Activated CD8-positive, alpha-beta memory T cell treated with anti-CD3 and anti-CD28 coated beads, Interleukin-2, amount 50 U/mL, for 4 hours (primary cell): ENCODE measurements around the gene NRDE2.

ENCODE experiments used
- DNase-seq: peaks from one replicate; pipeline ENCODE4 v3.0.0-alpha.2; 2020

NRDE2 gene

GRCh38 chr14:90331497-90332270, at the start of gene NRDE2:
Gene NRDE2, minus strand, starts transcription at chr14:90331941. Its CDS starts 37 bp downstream, at chr14:90331904.
- peak; percentile 97 for DNase-seq

- DNase-seq: no peak
Observed at GRCh38 chr14:90381011-90381786, 49.5 kb upstream of the NRDE2 start.

DNA sequence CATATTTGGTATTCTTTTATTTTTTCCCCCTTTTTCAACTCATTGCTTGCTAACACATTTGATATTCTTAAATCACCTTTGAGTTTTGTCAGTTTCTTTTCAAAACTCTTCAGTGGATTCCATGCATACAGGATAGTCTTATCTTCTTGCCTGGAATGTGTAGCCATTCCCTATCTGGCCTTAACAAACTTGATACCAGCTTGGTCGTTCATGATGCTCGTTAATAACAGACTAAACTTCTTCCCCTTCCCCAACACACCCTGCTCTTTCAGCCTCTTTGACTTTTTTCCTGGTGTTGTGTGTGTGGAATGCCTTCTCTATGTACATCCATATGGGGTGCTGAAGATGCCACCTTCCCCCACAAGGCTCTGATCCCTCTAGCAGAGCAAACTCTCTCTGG, 47.4 kb upstream of the NRDE2 start:
- no peak for DNase-seq

DNA sequence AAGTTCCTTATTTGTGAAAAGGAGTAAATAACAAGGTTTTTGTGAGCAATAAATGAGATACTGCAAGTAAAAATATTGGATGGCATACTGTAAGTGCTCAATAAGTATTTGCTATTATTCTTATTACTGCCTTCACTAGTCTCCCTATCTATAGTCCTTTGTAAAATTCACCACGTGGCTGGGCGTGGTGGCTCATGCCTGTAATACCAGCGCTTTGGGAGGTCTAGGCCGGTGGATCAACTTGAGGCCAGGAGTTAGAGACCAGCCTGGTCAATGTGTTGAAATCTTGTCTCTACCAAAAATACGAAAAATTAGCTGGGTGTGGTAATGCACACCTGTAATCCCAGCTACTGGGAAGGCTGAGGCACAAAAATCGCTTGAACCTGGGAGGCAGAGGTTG, 46.5 kb upstream of the NRDE2 start:
- DNase-seq: no peak

- no peak for DNase-seq
Observed at GRCh38 chr14:90375934-90376333, 44.2 kb upstream of the NRDE2 start.

DNA sequence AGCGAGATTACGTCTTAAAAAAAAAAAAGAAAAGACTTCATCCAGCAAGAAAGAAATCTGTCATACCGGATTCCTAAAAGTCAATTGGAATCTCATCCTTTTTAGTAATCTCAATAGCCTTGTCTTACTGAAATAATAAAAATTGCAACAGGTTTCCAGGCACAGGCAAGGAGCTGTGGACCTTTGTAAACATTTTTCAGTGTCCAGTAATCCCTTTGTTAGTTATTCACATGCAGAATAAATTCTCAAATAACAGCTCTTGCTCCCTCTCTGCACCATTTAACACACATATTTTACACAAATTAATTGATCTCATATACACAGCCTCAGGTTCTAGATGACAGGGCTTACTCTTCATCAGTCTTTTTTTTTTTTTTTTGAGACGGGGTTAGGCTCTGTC, 43.1 kb upstream of the NRDE2 start:
- DNase-seq: no peak

GRCh38 chr14:90373887-90374286, 42.1 kb upstream of the NRDE2 start:
- DNase-seq: no peak

DNA sequence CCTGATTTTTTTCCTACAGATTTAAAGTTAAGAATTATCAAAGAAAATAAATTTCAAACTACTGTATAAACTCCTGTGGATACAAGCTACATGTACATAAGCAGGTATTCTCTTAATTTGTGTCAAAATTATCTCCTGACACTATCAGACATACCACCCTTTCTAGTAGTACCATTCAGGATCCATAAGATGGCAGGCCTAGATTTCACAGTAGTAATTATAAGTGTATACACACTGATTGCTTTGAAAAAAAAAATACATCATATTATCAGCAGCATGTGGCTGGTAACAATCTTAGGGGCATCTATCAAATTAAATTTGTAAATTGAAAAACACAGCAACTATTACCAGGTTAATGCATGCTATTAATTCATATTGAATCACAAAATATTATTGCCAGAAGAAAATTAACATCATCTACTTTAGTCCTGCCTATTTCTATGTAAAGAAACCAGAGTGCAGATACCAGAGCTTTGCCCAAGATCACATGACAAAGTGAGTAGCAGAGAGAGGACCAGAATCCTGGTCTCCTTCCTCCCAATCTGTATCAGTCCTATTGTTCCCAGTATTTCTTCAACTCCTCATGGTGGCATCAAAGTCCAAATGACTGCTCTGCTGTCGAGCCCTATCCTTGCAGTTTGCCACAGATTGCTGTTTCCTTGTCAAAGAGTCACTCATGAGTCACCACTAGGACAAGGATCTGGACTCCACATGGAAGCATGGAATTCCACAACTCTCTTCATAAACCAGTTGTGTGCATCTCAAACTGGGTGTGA, 37.4 kb upstream of the NRDE2 start:
- DNase-seq: no peak

- DNase-seq: no peak
Observed at GRCh38 chr14:90362558-90362896, 30.8 kb upstream of the NRDE2 start.

DNA sequence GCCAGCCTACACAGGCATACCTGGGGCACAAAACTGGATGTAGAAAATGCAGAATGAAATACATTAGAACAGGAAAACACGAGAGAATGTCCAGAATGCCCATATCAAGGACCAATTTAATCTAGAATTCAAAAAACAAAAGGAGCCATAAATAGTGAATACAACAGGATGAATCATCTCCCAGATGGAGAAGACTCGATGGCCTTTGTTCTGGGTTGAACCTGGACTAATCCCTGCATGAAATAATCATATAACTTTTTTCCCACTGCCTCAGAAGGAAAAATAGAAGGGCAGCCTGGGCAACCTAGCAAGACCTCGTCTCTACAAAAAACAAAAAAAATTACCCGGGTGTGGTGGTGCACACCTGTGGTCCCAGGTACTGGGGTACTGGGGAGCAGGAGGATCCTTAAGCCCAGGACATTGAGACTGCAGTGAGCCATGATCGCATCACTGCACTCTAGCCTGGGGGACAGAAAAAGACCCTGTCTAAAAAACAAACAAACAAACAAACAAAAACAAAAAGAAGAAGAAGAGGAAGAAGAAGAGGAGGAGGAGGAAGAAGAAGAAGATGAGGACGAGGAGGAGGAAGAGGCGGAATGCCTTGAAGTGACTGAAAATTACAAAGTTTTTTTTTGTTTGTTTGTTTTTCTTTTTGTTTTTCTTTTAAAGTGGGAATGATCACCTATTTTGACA, 30.3 kb upstream of the NRDE2 start:
- DNase-seq: no peak

DNA sequence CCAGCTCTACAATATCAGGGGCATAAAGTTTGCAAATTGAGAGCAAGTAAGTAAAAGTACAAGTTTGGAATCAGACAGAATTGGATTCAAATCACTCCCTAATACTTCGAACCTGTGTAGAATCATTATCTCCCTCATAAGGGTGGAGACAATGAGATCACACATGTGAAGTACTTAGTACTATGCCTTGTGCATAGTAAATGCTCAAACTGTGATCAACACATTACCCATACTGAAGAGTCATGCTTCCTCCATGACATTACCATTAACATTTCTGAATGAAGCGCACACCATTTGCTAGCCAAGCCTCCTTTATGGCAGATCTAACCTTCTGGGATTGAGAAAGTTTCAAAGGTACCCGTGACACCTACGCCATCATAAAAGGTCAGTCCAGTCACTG, 26.6 kb upstream of the NRDE2 start:
- DNase-seq: no peak

DNA sequence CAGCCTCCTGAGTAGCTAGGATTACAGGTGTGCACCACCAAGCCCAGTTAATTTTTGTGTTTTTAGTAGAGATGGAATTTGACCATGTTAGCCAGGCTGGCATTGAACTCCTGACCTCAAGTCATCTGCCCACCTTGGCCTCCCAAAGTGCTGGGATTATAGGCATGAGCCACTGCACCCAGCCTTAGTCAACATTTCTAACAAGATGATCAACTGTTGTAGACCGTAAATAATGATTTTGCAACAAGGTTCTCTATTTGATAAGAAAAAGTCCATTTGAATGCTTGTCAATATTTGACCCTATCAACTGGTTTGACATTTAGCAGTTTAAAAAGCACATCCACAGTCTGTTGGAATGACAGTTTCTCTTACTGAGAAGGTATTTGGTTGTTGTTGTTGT, 25.2 kb upstream of the NRDE2 start:
- no peak for DNase-seq

DNA sequence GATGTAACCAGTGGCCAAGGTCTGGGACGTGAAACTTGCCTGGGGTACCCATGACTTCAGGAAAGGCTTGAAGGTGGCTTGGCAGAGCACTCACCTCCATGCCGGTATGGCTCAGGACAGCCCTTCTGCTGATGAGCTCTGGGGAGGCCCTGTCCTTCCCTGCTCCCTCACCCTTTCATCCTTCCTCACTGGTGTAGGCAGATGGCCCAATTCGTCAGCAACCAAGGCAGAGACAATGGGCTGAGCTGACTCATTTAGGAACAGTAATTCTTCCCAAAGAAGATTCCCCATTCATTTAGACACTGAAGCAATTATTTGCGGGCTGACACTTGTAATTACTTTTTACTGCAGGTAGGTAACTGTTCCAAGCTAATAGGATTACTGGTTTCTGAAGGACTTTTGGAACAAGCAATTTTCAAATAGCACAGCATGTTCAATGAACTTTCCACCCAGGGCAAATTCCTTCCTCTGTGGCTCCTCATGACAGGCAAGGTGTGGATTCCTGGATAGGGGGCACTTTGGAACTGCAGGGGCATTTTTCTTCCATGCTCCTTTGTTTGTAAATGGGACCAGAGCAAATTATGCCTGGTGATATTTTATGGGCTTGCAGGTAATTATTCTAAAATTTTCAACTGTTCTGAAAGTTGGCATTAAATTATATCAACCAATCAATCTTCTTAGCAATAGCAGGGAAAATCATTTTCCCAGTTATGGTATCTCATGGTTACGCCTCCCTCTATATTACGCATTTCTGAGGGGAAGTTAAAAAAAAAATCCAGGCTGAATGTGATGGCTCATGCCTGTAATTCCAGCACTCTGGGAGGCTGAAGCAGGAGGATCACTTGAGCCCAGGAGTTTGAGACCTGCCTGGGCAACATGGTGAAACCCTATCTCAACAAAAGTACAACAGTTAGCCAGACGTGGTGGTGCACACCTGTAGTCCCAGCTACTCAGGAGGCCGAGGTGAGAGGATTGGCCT, 24.1 kb upstream of the NRDE2 start:
- DNase-seq: no peak

DNA sequence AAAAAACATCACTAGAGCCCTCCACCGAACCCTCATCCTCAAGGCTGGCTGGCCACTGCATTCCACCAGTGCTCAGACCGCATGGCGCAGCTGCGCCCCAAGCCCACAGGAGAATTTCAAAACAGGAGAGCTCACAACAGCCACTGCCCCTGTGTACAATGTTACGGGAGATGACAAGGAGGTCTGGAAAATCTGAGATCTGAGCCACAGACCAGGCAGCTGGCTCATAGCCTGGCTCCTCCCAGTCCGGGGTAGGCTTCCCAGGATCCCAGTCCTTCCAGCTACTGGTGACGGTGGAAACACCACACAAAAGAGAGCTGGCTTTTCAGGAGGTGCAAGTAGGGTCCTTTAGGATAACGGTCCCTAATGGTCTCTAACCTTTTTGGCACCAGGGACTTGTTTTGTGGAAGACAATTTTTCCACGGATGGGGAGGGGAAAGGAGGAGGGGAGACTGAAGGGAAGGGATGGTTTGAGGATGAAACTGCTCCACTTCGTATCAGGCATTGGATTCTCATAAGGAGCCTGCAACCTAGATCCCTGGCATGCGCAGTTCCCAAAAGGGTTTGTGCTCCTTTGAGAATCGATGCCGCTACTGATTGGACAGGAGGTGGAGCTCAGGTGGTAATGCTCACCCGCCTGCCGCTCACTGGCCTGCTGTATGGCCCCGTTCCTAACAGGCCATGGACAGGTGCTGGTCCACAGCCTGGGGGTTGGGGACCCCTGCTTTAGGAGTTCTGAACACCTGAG, 23.0 kb upstream of the NRDE2 start:
- no peak for DNase-seq

DNA sequence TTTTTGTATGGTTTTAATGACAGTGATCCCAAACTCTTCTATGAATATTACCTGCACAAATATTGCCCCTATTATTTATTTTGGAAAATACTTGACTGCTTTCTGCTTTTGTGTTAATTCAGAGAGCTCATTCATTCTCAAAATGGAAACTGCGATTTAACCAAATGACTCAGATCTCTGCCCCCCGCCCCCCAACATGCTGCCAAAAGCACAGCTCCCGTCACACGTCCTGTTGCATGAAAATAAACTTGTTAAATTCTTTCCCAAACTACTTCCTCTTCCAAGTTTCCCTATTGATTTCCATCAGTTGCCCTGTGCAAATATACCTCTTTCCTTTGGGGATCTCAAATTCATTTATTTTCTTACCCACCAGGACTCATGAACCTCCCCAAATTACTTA, 18.0 kb upstream of the NRDE2 start:
- DNase-seq: no peak

DNA sequence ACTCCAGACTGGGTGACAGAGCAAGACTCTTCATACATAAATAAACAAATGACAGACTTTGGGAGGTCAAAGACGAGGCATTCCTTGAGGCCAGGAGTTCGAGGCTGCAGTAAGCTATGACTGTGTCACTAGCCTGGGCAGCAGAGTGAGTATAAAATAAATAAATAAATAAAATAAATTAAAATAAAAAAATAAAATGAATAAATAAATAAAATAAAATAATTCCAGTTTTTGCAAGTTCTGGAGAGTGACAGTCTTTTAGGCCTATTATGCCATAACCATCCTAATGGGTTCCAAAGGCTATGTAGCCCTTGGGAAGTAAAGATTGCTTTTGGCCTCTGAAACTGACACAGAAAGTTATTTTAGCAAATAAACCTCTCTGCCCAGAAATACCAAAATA, 16.5 kb upstream of the NRDE2 start:
- no peak for DNase-seq

GRCh38 chr14:90345239-90345557, 13.5 kb upstream of the NRDE2 start:
- DNase-seq: no peak

- DNase-seq: no peak
Observed at GRCh38 chr14:90344331-90345238, 12.8 kb upstream of the NRDE2 start.

GRCh38 chr14:90342327-90342726, 10.6 kb upstream of the NRDE2 start:
- no peak for DNase-seq

DNA sequence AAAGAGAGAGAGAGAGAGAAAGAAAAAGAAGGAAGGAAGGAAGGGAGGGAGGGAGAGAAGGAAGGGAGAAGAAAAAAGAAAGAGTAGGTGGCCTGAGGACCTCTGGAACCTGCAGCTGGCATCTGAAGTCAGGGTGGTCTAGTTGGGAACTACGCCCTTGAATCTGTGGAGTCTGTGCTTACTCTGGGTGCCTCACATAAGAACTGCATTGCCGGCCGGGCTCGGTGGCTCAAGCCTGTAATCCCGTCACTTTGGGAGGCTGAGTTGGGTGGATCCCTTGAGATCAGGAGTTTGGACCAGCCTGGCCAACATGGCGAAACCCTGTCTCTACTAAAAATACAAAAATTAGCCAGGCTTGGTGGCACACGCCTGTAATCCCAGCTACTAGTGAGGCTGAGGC, 10.0 kb upstream of the NRDE2 start:
- no peak for DNase-seq
